Keratinocyte (primary cell): ENCODE results near the gene MTR.
"Not testable (repeated sequence)": the region's sequence is repeated elsewhere in the genome, so short reads cannot be mapped to it uniquely, and the experiment has no call there.

ENCODE experiments used
- EZH2 ChIP-seq: IDR thresholded peaks from one replicate; pipeline ENCODE4 v1.6.1; 2012; ENCODE audit warnings: inconsistent platforms, mild to moderate bottlenecking, low read length, moderate library complexity
- TF ChIP-seq, protein P1 (sequence below), 3 experiments: IDR thresholded peaks in 1 of 3; conservative IDR thresholded peaks in 1 of 3; optimal IDR thresholded peaks in 1 of 3; 2 replicates in 2 of 3; 3 replicates in 1 of 3; pipeline versions ENCODE3 to v1.5.1; 2011; ENCODE audit warnings: low read length in 3 of 3, mild to moderate bottlenecking in 3 of 3, moderate library complexity in 2 of 3, control low read depth in 1 of 3, inconsistent platforms in 1 of 3; ENCODE audit not compliant: insufficient read depth in 2 of 3; ENCODE audit errors: extremely low read depth in 1 of 3

DNA sequence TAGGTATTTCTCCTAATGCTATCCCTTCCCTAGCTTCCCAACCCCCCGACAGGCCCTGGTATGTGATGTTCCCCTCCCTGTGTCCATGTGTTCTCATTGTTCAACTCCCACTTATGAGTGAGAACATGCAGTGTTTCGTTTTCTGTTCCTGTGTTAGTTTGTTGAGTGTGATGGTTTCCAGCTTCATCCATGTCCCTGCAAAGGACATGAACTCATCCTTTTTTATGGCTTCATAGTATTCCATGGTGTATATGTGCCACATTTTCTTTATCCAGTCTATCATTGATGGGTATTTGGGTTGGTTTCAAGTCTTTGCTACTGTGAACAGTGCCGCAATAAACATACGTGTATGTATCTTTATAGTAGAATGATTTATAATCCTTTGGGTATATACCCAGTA is 61.6 kb downstream of the MTR start:
- TF ChIP-seq, protein P1, sequence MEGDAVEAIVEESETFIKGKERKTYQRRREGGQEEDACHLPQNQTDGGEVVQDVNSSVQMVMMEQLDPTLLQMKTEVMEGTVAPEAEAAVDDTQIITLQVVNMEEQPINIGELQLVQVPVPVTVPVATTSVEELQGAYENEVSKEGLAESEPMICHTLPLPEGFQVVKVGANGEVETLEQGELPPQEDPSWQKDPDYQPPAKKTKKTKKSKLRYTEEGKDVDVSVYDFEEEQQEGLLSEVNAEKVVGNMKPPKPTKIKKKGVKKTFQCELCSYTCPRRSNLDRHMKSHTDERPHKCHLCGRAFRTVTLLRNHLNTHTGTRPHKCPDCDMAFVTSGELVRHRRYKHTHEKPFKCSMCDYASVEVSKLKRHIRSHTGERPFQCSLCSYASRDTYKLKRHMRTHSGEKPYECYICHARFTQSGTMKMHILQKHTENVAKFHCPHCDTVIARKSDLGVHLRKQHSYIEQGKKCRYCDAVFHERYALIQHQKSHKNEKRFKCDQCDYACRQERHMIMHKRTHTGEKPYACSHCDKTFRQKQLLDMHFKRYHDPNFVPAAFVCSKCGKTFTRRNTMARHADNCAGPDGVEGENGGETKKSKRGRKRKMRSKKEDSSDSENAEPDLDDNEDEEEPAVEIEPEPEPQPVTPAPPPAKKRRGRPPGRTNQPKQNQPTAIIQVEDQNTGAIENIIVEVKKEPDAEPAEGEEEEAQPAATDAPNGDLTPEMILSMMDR (optimal IDR thresholded peaks at IDR 0.05 in 1 of 3, IDR thresholded peaks at IDR 0.05 in 1 of 3, conservative IDR thresholded peaks at IDR 0.05 in 1 of 3; ENCODE audit: extremely low read depth in 1 of 3, insufficient read depth in 2 of 3, low read length in 3 of 3) = not testable (repeated sequence)
- TF ChIP-seq EZH2 = not testable (repeated sequence)
